Neuronal stem cell (in vitro differentiated cells): ENCODE results near the gene PDE11A. TPM values are rescaled to one million over a fixed set of nuclear protein-coding genes. Genes with fewer than 3 reads are reported as not detected.

ENCODE experiments used
- DNase-seq: peaks from one replicate; pipeline ENCODE4 v3.0.0-alpha.2; 2013; ENCODE audit warnings: low spot score
- H2AFZ ChIP-seq: one replicate; pipeline ENCODE4 v1.6.1; 2013; ENCODE audit warnings: mild to moderate bottlenecking, low read length, inconsistent platforms
- H2AK5ac ChIP-seq: 2 replicates; pipeline ENCODE4 v1.6.1; 2013; ENCODE audit warnings: low read depth, mild to moderate bottlenecking, inconsistent platforms, low read length, moderate library complexity, mixed read lengths
- H2BK120ac ChIP-seq: 2 replicates; pipeline ENCODE4 v1.6.1; 2013; ENCODE audit warnings: low read depth, mild to moderate bottlenecking, inconsistent platforms, low read length, moderate library complexity, mixed read lengths
- H2BK12ac ChIP-seq: one replicate; pipeline ENCODE4 v1.6.1; 2013; ENCODE audit warnings: low read length, inconsistent platforms
- H2BK15ac ChIP-seq: 2 replicates; pipeline ENCODE4 v1.6.1; 2013; ENCODE audit warnings: mild to moderate bottlenecking, low read length, inconsistent platforms, mixed read lengths
- H2BK5ac ChIP-seq: one replicate; pipeline ENCODE4 v1.6.1; 2013; ENCODE audit warnings: inconsistent platforms, mild to moderate bottlenecking, low read length, moderate library complexity
- H3K14ac ChIP-seq: one replicate; pipeline ENCODE4 v1.6.1; 2013; ENCODE audit warnings: low read length, inconsistent platforms
- H3K18ac ChIP-seq: 2 replicates; pipeline ENCODE4 v1.6.1; 2013; ENCODE audit warnings: low read length, inconsistent platforms
- H3K23ac ChIP-seq: 2 replicates; pipeline ENCODE4 v1.6.1; 2013; ENCODE audit warnings: low read depth, mild to moderate bottlenecking, mixed read lengths, low read length, inconsistent platforms; ENCODE audit not compliant: poor library complexity
- H3K27ac ChIP-seq: replicated peaks from 3 replicates; pipeline ENCODE4 v1.5.1; 2013; ENCODE audit warnings: low read length, inconsistent platforms
- H3K27me3 ChIP-seq, 3 experiments: 2 replicates each; pipeline ENCODE4 v1.6.1; 2013; ENCODE audit warnings: low read length in 3 of 3, mild to moderate bottlenecking in 2 of 3, inconsistent platforms in 1 of 3, low read depth in 1 of 3, mixed read lengths in 1 of 3, moderate library complexity in 1 of 3; ENCODE audit not compliant: control insufficient read depth in 3 of 3, insufficient read depth in 3 of 3
- H3K36me3 ChIP-seq, 2 donors: replicated peaks in 1 of 2; 2 replicates each; pipeline ENCODE4 v1.6.1; 2013; ENCODE audit warnings: low read length in 2 of 2; ENCODE audit not compliant: control insufficient read depth in 2 of 2, insufficient read depth in 2 of 2
- H3K4ac ChIP-seq: 2 replicates; pipeline ENCODE4 v1.6.1; 2013; ENCODE audit warnings: inconsistent platforms, mild to moderate bottlenecking, low read length, moderate library complexity
- H3K4me1 ChIP-seq, 2 donors: 1 replicate in 1 of 2; 2 replicates in 1 of 2; pipeline ENCODE4 v1.6.1; 2013; ENCODE audit warnings: low read length in 2 of 2, low read depth in 1 of 2; ENCODE audit not compliant: control insufficient read depth in 2 of 2, insufficient read depth in 1 of 2
- H3K4me2 ChIP-seq: one replicate; pipeline ENCODE4 v1.6.1; 2013; ENCODE audit warnings: mild to moderate bottlenecking, low read length, inconsistent platforms; ENCODE audit not compliant: insufficient read depth, poor library complexity, severe bottlenecking
- H3K4me3 ChIP-seq, 2 donors: 2 replicates each; pipeline ENCODE4 v1.5.1; 2013; ENCODE audit warnings: low read length in 2 of 2, mild to moderate bottlenecking in 2 of 2, inconsistent platforms in 1 of 2, moderate library complexity in 1 of 2
- H3K79me1 ChIP-seq: one replicate; pipeline ENCODE4 v1.6.1; 2013; ENCODE audit warnings: low read depth, mild to moderate bottlenecking, inconsistent platforms, low read length, moderate library complexity
- H3K9ac ChIP-seq: one replicate; pipeline ENCODE4 v1.6.1; 2013; ENCODE audit warnings: mild to moderate bottlenecking, low read depth, low read length, inconsistent platforms; ENCODE audit not compliant: poor library complexity
- H3K9me3 ChIP-seq, 2 donors: replicated peaks in 1 of 2; 2 replicates each; pipeline versions ENCODE3 to v1.6.1; 2013; ENCODE audit warnings: low read length in 2 of 2, mild to moderate bottlenecking in 2 of 2, inconsistent platforms in 1 of 2, low read depth in 1 of 2, mixed read lengths in 1 of 2, moderate library complexity in 1 of 2; ENCODE audit not compliant: control insufficient read depth in 2 of 2, insufficient read depth in 1 of 2
- H4K8ac ChIP-seq: one replicate; pipeline ENCODE4 v1.6.1; 2013; ENCODE audit warnings: low read depth, mild to moderate bottlenecking, inconsistent platforms, low read length, moderate library complexity
- H4K91ac ChIP-seq: one replicate; pipeline ENCODE4 v1.6.1; 2013; ENCODE audit warnings: low read length, low read depth, mild to moderate bottlenecking, inconsistent platforms; ENCODE audit not compliant: poor library complexity
- WGBS, 2 donors: extraction: QIAGEN DNeasy Blood & Tissue Kit; methylation state at CpG; one replicate each; pipeline ENCODE4 v1.1.7; 2013; ENCODE audit warnings: missing lambda C conversion rate in 2 of 2, mixed read lengths in 1 of 2; ENCODE audit not compliant: insufficient read length in 2 of 2, insufficient replicate concordance in 1 of 2; ENCODE audit errors: extremely low coverage in 2 of 2; 5-methylcytosine and 5-hydroxymethylcytosine counted together
- small RNA-seq: library from polyadenylated mRNA; stranded (forward); fragments of <200 nt; extraction: miRNeasy Mini kit (QIAGEN cat#:217004); gene quantifications from one replicate; pipeline ENCODE3, GENCODE V24; 2013; ENCODE audit not compliant: insufficient read depth

The PDE11A gene

DNA sequence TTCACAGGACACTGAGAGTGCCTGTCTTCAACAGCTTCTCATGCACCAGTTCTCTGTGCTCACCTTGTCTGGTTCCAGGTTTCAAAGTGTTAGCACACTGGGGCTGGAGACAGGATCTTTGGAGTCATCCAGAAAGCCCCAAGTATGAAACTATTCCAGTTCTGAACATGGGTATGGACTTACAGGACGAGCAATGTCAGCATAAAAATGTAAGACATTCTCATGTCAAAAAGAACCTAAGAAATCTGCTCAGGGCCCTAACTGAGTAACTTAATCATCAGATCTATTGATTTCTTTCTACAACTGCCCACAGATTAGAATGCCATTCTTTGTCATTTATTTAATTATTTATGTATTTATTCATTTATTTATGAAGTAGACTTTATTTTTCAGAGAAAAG lies 495.5 kb downstream of the PDE11A start:
- no peak overlapping the region for H2BK120ac ChIP-seq
- H4K91ac ChIP-seq = no peak overlapping the region
- H3K36me3 ChIP-seq = no peaks in the 10 kb centered on the region
- H3K4me3 ChIP-seq = no peak overlapping the region
- no peak overlapping the region for H3K18ac ChIP-seq
- H3K79me1 ChIP-seq = no peaks in the 10 kb centered on the region
- H3K4me2 ChIP-seq = no peak overlapping the region
- no peak overlapping the region for H3K14ac ChIP-seq
- no peak overlapping the region for H3K9ac ChIP-seq
- H3K23ac ChIP-seq = no peak overlapping the region
- no peaks in the 10 kb centered on the region for H3K9me3 ChIP-seq
- H2BK12ac ChIP-seq = no peak overlapping the region
- H3K27me3 ChIP-seq = no peaks in the 10 kb centered on the region
- no peak overlapping the region for H2BK15ac ChIP-seq
- no peak overlapping the region for H3K27ac ChIP-seq
- no CpG with 5 or more reads among the region's 1 CpG for WGBS, 2 donors
- peaks cover 2 to 6% of the 10 kb centered on the region in 2 donors for H3K4me1 ChIP-seq
- H3K4ac ChIP-seq = no peak overlapping the region
- H2AFZ ChIP-seq = no peak overlapping the region
- no peak overlapping the region for H2BK5ac ChIP-seq
- no peak overlapping the region for H4K8ac ChIP-seq
- no peak overlapping the region for H2AK5ac ChIP-seq
- DNase-seq = no peak

DNA sequence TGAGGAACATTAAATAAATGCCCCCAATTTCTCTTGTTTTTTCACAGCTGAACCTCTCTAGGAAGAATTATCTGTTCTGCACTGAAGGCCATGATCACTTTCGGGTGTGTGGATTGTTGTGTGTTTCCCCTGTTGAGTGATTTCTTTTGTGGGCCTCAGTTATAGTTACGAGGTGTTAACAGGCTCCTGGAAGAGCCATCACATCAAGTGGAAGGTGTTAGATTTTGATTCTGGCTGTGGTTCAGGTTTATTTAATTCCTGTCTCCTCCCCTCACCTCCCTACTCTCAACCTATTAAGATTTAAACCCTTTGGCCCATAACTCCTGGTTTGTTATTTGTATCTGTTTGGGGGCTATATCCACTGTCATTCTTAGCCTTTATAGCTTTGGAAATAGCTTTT lies 497.2 kb downstream of the PDE11A start:
- no peak overlapping the region for H2BK120ac ChIP-seq
- H2BK12ac ChIP-seq = no peak overlapping the region
- no CpG with 5 or more reads among the region's 2 CpGs for WGBS, 2 donors
- no peak overlapping the region for H4K8ac ChIP-seq
- peaks cover 2 to 6% of the 10 kb centered on the region in 2 donors for H3K4me1 ChIP-seq
- H2AFZ ChIP-seq = no peak overlapping the region
- H3K9ac ChIP-seq = no peak overlapping the region
- H3K27me3 ChIP-seq = no peaks in the 10 kb centered on the region
- no peak for DNase-seq
- H3K4ac ChIP-seq = no peak overlapping the region
- no peak overlapping the region for H3K4me3 ChIP-seq
- no peaks in the 10 kb centered on the region for H3K36me3 ChIP-seq
- no peak overlapping the region for H2AK5ac ChIP-seq
- no peaks in the 10 kb centered on the region for H3K9me3 ChIP-seq
- H3K18ac ChIP-seq = no peak overlapping the region
- no peak overlapping the region for H3K27ac ChIP-seq
- no peak overlapping the region for H2BK5ac ChIP-seq
- H2BK15ac ChIP-seq = no peak overlapping the region
- no peaks in the 10 kb centered on the region for H3K79me1 ChIP-seq
- no peak overlapping the region for H3K4me2 ChIP-seq
- no peak overlapping the region for H3K14ac ChIP-seq
- no peak overlapping the region for H4K91ac ChIP-seq
- no peak overlapping the region for H3K23ac ChIP-seq

DNA sequence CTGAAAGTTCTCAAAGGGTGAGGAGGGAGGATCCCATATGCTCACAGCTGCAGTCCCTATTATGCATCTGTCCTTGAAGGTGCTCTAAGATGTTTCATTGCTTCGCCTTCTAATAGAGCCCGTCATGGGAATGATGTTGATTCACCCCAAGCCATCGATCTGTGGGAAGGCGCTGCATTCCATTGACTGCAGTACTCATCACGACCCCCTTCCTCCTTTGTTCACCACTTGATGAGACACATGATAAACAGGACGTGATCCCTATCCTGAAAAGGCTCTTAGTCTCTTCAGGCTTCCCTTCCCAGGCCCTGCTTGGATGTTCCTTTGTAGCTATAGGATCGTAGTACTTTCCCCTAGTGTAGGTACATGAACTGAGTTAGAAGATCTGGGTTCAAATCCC lies 498.2 kb downstream of the PDE11A start:
- Histone ChIP-seq H3K9me3 (no peaks in the 10 kb centered on the region), H2AFZ (no peak overlapping the region), H3K4ac (no peak overlapping the region), H3K36me3 (no peaks in the 10 kb centered on the region), H3K4me2 (no peak overlapping the region), H3K4me3 (no peak overlapping the region), H3K27ac (no peak overlapping the region), H3K14ac (no peak overlapping the region), H2BK5ac (no peak overlapping the region), H3K9ac (no peak overlapping the region), H3K18ac (no peak overlapping the region), H3K23ac (no peak overlapping the region), H3K79me1 (no peaks in the 10 kb centered on the region), H3K27me3 (no peaks in the 10 kb centered on the region), H2BK15ac (no peak overlapping the region), H4K8ac (no peak overlapping the region), H2BK120ac (no peak overlapping the region), H2AK5ac (no peak overlapping the region), H3K4me1 (peaks cover 2 to 6% of the 10 kb centered on the region in 2 donors), H2BK12ac (no peak overlapping the region), H4K91ac (no peak overlapping the region)
- no CpG with 5 or more reads among the region's 7 CpGs for WGBS, 2 donors
- DNase-seq = no peak

Small RNA genes within 50 kb of the gene (small RNA-seq; reads per million reads assigned to genes)
- gene AC011998.1 (not detected), gene RNU6-629P (1.6 reads per million)
